ENCODE measurements around the gene P3H3.

P3H3 gene

GRCh38 chr12:6807170-6807569 lies 21.0 kb upstream of the P3H3 start:
- no peak overlapping the region for H3K4me3 ChIP-seq (ENCODE audit: low read depth, low read length)
- no peak for DNase-seq (ENCODE audit: low read depth)
- no peak for TF ChIP-seq CTCF (IDR thresholded peaks at IDR 0.05; ENCODE audit: insufficient read depth, low read depth, low read length, missing control alignments)

GRCh38 chr12:6809056-6809455 lies 19.2 kb upstream of the P3H3 start:
- no peak for TF ChIP-seq CTCF (IDR thresholded peaks at IDR 0.05; ENCODE audit: insufficient read depth, low read depth, low read length, missing control alignments)
- DNase-seq (ENCODE audit: low read depth), result no peak
- H3K4me3 ChIP-seq (ENCODE audit: low read depth, low read length), result no peak overlapping the region

- H3K4me3 ChIP-seq (ENCODE audit: low read depth, low read length), result no peak overlapping the region
- no peak for DNase-seq (ENCODE audit: low read depth)
- TF ChIP-seq CTCF (IDR thresholded peaks at IDR 0.05; ENCODE audit: insufficient read depth, low read depth, low read length, missing control alignments), result no peak
These were observed 17.4 kb upstream of the P3H3 start for GRCh38 chr12:6810758-6811157.

GRCh38 chr12:6813363-6813762 lies 14.8 kb upstream of the P3H3 start:
- H3K4me3 ChIP-seq (ENCODE audit: low read depth, low read length), result no peak overlapping the region
- no peak for DNase-seq (ENCODE audit: low read depth)
- TF ChIP-seq CTCF (IDR thresholded peaks at IDR 0.05; ENCODE audit: insufficient read depth, low read depth, low read length, missing control alignments), result no peak

GRCh38 chr12:6816598-6816997 lies 11.6 kb upstream of the P3H3 start:
- TF ChIP-seq CTCF (IDR thresholded peaks at IDR 0.05; ENCODE audit: insufficient read depth, low read depth, low read length, missing control alignments), result no peak
- no peak overlapping the region for H3K4me3 ChIP-seq (ENCODE audit: low read depth, low read length)
- DNase-seq (ENCODE audit: low read depth), result no peak

- H3K4me3 ChIP-seq (ENCODE audit: low read depth, low read length), result no peak overlapping the region
- DNase-seq (ENCODE audit: low read depth), result no peak
- no peak for TF ChIP-seq CTCF (IDR thresholded peaks at IDR 0.05; ENCODE audit: insufficient read depth, low read depth, low read length, missing control alignments)
These were observed 11.1 kb upstream of the P3H3 start for GRCh38 chr12:6817098-6817497.

- no peak for DNase-seq (ENCODE audit: low read depth)
- no peak overlapping the region for H3K4me3 ChIP-seq (ENCODE audit: low read depth, low read length)
- no peak for TF ChIP-seq CTCF (IDR thresholded peaks at IDR 0.05; ENCODE audit: insufficient read depth, low read depth, low read length, missing control alignments)
These were observed 10.5 kb upstream of the P3H3 start for GRCh38 chr12:6817662-6818157.
